IPS-NIHi7 (cell line): ENCODE measurements around the gene CCNG1.

Source experiments
- DNase-seq: peaks from one replicate; pipeline ENCODE4 v3.0.0; 2012; ENCODE audit warnings: mixed read lengths; ENCODE audit errors: extremely low spot score

Gene CCNG1

DNA sequence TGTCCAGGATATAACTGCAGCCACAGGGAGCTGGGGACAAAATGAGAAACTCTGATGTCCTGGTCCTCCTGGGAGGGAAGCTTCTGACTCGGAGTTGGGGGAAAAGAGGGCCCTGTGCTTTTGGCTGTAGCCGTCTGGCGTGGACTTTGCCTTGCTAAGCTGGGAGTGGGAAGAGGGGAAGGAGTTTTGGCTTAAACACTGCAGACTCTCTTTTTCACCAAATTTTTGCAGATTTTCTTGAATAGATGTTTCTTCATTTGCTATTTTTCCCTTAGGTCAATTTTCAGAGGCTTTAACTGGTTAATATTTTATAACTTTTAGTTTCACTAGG lies 52.3 kb downstream of the CCNG1 start:
- DNase-seq: no peak
